Right ventricle myocardium superior (tissue), 1 donor: Measurements from ENCODE around the gene SLC24A2. TPM values are rescaled to one million over a fixed set of nuclear protein-coding genes. Genes with fewer than 3 reads are reported as not detected.
"Not testable (repeated sequence)": the region's sequence is repeated elsewhere in the genome, so short reads cannot be mapped to it uniquely, and the experiment has no call there.

Source experiments
- ATAC-seq: fragments of 200-7000 bp; cut with Tn5 transposase; one replicate; pipeline ENCODE4 v1.9.1; 2020; ENCODE audit warnings: mild to moderate bottlenecking; ENCODE audit not compliant: poor library complexity
- DNase-seq: peaks from one replicate; pipeline ENCODE4 v3.0.0-alpha.2; 2020
- intact Hi-C: fragments of 100-400 bp; cut with DNase I; formaldehyde crosslinking; loops from one replicate; pipeline ENCODE4 v1.11.2; 2022
- long read RNA-seq: library from polyadenylated mRNA; unstranded; transcript quantifications from one replicate; pipeline ENCODE4 v2.0.0, GENCODE V29; 2021
- total RNA-seq: library from RNA; stranded (reverse); fragmentation: NEBNext Ultra II Directional; extraction: Animal tissue kit (Norgen Biotek cat#: 25700); gene quantifications from one replicate; pipeline ENCODE4 v1.2.1, GENCODE V29; 2021
- donor health status: DM: no; HTN: yes; CAD: no; lungs with severe emphysema.

SLC24A2 gene
- total RNA-seq, result not detected
- long read RNA-seq, result 0 reads

DNA sequence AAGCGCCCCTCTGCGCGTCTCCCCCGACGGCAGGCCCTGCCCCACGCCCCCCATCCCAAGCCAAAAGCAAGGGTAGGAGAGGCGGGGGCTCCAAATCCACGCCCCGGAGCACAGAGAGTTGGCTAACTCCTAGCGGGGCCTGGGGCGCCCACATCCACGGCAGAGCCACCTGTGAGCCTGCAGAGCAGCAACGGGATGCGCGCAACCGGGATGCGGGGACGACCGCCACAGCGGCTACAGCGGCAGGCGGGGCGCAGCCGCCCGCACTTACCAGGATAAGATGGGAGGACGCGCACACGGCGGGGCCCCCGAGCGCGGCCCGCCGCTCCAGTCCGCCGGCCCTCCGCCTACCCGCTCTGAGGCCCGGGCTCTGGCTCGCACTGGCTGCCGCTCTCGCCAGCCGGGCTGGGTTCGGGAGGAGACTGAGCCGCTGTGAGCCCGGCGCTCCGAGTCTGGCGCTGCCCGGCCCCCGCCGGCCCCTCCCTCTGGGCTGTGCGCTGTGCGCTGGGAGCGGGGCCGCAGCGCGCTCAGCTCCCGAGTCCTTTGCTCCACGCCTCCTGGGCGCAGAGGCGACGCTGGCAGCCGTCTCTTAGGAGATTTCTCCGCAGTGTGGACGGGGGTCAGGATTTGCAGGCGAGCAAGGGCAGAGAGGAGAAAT lies at the start of gene SLC24A2:
TSS of gene SLC24A2 (minus strand) at position 424 of the 658 bp plus-strand sequence.
- no peak for DNase-seq
- ATAC-seq, result no peak

DNA sequence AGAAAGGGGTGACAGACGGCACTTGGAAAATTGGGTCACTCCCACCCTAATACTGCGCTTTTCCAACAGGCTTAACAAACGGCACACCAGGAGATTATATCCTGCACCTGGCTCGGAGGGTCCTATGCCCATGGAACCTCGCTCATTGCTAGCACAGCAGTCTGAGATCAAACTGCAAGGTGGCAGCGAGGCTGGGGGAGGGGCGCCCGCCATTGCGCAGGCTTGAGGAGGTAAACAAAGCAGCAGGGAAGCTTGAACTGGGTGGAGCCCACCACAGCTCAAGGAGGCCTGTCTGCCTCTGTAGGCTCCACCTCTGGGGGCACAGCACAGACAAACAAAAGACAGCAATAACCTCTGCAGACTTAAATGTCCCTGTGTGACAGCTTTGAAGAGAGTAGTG lies 44.5 kb upstream of the SLC24A2 start:
- intact Hi-C loops, DNase-seq, ATAC-seq: not testable (repeated sequence)

More for the DNA sequence above, at the start of gene SLC24A2:
- intact Hi-C loops, result no loop called here

DNA sequence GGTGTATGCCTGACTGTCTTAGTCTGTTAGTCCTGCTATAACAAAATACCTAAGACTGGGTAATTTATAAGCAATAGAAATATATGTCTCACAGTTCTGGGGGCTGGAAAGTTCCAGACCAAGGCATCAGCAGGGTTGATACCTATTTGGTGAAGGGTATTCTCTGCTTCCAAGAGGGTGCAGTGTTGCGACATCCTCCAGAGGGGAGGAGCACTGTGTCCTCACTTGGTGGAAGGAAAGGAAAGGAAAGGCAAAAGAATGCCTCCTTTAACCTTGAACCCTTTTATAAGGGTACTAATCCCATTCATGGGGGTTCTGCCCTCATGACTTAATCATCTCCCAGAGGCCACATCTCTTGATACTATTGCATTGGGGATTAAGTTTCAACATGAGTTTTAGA lies 42.0 kb upstream of the SLC24A2 start:
- no peak for ATAC-seq
- intact Hi-C loops, result no loop called here
- DNase-seq, result no peak

DNA sequence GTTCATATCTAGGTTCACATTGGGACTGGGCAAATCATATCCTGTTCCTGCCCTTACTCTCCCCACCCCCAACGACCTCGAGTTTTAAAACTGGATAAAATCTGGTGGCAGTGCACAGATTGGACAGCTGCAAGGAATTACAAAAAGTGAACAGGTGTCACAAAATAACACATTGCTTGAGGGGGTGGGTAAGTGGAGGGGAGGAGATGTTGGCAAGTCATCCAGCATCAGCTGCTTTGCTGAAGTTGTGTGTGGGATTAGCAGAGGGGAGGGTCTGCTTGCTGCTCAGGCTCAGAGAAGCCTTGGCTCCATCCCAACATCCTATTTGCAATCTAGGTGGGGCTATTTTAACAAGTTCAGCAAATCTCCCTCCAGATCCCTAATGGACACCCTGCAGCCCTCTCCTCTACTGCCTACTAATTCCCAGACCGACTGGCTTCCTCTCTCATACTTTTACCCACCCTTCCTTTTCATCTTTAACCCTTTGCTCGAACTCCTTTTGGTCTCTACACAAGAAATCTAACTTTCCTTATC lies 39.8 kb upstream of the SLC24A2 start:
- ATAC-seq (no peak), DNase-seq (no peak)
- intact Hi-C loops, result no loop called here

DNA sequence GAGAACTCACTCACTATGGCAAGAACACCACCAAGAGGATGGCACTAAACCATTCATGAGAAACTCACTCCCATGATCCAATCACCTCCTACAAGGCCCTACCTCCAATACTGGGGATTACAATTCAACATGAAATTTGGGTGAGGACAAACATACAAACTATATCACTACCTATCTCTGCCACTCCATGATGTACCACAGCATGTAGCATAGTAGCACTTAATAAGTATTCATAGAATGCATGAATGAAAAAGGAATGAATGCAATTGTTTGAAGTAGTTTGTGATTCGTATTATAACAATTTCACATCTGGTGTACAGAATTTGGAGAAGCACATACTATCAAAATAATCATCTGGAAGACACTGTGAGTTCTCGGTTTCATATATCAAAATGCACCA lies 27.9 kb upstream of the SLC24A2 start:
- intact Hi-C loops, result no loop called here
- DNase-seq (no peak), ATAC-seq (no peak)

DNA sequence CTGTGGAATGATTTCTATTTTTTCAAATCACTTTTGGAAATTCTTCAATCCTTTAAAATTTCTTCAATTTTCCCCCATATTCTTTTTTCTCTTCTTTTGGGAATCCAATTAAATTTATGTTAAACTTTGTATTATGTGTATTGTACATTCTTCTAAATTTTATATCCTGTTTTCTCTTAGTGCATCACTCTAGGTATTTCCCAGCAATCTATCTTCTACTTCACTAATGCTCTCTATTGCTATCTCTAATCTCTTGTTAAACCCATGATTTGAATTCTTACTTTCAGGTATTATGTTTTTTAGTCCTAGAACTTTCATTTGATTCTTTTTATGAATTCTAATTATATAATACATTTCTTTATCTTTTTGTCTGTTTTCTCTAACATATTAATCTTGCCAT lies 23.4 kb upstream of the SLC24A2 start:
- ATAC-seq (no peak), DNase-seq (no peak)
- intact Hi-C loops, result no loop called here

DNA sequence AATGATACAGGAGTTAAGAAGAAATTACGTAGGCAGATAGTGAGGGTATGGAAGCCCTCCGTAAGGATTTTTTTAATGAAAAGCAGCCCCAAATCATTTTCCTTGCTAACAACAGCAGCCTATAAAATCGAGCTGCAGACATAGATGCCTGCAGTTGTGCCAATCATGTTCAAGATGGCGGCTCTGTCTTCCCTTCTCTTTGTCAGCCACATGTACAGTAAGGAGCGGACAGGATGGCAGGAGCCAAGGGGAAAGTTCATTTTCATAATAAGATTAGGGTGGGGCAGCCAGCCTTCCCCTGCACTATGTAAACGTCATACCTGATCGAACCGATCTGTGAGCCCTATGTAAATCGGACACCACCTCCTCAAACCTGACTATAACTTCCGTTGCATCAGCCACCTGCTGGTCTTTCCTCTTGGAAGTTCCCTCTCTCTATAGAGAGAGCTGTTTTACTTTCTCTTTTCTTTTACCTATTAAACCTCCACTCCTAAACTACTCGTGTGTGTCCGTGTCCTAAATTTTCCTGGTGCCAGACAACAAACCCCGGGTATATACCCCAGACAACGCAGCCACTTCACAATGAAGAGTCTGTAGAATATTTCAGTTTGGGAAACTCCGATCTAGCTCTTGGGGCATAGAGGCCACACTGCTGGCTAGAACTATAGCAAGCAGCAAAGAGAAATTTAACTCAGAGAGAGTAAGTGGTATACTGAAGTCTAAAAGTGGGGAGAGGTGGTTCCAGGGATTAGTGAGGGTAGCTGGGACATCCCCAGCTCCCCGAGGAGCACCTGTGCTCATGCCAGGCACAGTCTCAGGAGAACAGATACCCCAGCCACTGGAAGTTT lies 20.8 kb upstream of the SLC24A2 start:
- ATAC-seq (no peak), DNase-seq (no peak)
- intact Hi-C loops, result no loop called here

DNA sequence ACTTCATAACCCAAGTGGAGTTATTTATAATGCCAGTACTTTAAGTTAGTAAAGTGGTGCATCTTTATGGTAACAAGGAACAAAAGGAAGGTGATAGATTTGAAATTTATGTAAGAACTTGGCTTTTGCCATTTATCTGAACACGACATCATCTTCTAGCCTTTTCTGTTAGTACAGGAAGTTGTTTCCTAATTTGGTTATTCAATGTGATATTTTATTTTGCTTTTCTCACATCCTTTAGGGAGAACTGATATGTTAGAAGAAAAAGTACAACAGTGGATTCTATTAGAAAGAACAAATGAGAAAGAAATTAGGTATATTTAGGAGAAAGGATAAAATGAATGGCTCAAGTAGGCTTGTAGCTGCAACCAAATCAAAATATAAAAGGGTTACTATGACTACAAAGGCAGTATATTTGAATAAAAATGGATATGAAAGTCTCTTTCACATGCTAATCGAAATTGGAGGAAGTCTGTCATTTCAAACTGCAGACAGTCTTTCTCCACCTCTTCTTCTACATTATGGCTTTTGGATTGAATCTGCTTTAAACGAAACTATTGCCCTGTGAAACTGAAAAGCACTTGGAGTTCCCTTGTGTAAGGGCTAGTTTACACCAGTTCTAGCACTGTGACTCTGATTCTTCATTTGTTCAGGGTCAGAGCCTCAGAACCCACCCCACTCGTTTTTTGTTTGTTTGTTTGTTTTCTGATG lies 18.5 kb upstream of the SLC24A2 start:
- no peak for ATAC-seq
- intact Hi-C loops, result no loop called here
- no peak for DNase-seq

DNA sequence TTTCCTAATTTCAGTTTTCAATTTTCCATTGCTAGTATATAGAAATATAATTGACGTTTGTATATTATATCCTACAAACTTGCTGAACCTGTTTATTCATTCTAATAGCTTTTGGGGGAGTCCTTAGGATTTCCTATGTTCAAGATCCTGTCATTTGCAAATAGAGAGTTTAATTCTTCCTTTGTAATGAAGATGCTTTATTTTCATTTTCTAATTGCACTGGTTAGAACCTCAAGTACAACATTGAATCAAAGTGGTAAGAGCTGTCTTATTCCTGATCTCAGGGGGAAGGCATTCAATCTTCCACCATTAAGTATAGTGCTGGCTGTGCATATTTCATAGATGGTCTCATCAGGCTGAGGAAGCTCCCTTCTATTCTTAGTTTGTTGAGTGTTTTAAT lies 15.6 kb upstream of the SLC24A2 start:
- DNase-seq (no peak), ATAC-seq (no peak)
- intact Hi-C loops, result no loop called here

DNA sequence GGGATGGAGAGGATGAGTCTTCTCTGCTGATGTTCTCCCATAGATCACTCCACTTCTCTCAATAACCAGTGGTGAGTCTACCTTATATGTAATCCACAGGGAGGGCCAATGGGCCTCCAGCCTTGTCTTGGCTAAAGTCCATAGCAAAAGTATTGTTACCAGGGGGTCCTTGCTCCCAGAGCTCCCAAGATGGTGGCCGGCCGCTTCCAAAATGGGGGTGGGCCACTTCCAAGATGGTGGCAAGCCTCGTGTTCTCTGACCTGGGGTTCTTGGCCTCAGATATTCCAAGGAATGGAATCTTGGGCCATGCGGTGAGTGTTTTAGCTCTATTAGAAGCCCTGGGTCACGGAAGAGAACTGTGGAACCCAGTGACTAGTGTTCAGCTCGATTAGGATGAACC lies 12.0 kb upstream of the SLC24A2 start:
- intact Hi-C loops, result no loop called here
- DNase-seq, result no peak
- no peak for ATAC-seq

DNA sequence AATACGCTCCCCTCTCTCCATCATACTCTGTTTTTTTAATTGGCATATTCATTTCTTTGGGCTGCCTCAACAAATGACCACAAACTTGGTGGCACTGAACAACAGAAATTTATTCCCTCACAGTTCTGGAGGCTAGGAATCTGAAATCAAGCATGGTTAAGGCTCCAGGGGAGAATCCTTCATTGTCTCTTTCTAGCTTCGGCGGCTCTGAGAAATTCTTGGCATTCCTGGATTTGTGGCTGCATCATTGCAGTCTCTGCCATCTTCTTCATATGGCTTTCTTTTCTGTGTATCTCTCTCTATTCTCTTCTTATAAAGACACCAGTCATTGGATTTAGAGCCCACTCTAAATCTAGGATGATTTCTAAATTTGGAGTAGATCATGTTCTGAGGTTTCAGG lies 10.9 kb upstream of the SLC24A2 start:
- ATAC-seq, result no peak
- DNase-seq, result no peak
- intact Hi-C loops, result no loop called here

DNA sequence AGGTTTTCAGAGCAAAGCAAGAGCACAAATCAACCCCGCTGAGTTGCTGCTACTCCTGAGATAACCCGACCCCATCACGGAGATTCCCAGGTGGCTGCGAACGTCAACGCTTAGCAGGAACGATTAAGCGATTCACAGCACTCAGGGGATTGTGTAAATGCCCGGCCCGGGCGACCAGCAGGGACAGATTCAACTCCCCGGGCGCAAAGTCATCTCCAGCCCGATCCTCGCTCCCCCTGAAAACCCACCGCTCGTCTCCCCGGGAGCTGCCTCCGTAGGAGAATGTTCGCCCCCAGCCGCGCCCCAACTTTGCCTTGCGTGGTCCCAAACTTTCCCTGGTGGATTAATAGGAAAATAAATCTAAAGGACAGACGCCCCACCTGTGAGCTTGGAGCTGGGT lies 685 bp downstream of the SLC24A2 start:
- intact Hi-C loops, result no loop called here
- ATAC-seq, result no peak

DNA sequence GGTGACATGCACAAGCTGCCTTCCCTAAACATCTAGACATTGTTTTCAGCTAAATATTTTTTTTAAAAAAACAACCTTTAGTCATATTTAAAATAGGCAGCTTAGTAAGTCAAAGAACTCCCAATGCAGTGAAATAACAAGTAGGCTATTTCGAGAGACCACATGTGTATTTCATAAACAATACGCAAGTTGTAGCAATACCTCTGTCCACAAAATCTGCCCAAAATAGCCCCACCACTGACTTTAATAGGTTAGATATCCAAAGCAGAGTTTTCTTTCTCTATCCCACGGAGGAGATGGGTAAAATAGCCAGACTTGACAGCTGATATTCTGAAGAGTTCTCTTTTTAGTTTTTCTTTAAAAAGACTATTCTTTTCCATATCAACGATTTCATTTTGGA lies 1.2 kb downstream of the SLC24A2 start:
- DNase-seq (no peak), ATAC-seq (no peak)
- intact Hi-C loops, result no loop called here

More for the DNA sequence above, 685 bp downstream of the SLC24A2 start:
- DNase-seq, result no peak

DNA sequence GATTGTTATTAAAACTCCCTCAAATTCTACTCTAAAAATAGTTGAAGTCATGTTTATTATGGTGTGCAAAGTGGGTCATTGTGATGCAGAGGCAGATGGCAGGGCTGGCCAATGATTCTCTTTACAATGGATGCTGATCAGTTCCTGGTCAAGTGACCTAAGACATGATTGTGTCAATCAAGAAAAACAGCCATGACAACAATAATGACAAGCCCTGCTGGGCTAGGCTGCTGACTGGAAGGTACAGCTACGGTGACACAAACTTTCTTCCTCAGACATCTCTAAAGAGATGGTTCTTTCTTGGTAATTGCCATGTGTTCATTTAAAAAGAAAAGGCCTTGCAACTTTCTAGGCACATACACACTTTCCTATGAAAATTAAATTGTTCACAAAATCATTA lies 3.6 kb downstream of the SLC24A2 start:
- intact Hi-C loops, result no loop called here
- DNase-seq (no peak), ATAC-seq (no peak)

DNA sequence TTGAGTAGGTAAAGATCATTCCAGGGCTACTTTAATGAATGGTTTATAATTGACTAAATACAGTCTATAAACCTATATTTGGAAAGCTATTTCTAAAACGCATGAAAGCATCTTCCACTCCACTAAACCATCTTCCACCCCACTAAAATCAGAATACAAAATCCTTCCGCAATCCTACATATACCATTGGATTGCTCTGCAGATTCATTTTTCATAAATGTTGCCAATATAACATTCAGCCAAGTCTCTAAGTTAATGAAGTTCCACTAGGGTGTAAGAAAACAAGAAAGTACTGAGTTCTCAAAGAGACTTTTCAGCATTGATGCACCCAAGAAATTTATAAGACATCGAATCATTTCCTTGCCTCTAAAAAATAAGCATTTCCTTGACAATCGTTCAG lies 4.7 kb downstream of the SLC24A2 start:
- intact Hi-C loops, result no loop called here
- DNase-seq, result no peak
- ATAC-seq, result no peak

DNA sequence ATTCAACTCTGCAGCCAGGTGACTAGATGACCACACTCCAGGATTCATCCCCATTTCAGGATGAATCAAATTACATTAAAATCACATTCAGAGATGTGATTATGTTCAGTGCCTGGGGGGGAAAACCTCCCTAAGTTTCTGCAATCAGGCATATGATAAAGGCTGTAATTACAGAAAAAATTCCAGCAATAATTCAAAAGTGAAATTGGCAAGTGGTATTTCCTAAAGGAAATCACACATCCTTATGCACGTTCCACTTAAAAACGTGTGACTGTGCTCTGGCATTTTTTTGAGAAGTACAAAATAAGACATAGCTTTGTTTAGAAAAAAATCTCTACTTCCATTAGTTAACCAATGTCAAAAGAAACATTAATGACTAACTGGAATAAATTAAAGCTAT lies 5.3 kb downstream of the SLC24A2 start:
- ATAC-seq (no peak), DNase-seq (no peak)

DNA sequence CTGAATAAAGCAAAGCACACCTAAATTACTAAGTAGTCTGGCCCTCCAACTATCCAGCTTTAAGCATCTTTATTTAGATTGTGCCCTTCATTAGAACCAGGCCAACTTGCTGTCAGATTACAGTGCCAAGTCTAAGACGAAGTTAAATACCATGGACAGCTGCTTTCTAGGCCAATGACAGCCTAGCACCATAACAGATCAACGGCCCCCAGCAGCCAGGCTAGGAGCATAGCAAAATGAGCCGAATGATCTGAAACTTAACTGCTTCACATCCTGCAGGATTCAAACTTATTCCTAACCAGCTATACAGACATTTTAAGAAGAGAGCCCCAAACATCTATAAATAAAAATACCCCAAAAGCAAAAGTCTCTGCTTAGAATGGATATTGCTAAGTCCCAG lies 6.8 kb downstream of the SLC24A2 start:
- intact Hi-C loops, result no loop called here
- DNase-seq, result no peak
- ATAC-seq, result no peak

More for the DNA sequence above, 5.3 kb downstream of the SLC24A2 start:
- intact Hi-C loops, result no loop called here

DNA sequence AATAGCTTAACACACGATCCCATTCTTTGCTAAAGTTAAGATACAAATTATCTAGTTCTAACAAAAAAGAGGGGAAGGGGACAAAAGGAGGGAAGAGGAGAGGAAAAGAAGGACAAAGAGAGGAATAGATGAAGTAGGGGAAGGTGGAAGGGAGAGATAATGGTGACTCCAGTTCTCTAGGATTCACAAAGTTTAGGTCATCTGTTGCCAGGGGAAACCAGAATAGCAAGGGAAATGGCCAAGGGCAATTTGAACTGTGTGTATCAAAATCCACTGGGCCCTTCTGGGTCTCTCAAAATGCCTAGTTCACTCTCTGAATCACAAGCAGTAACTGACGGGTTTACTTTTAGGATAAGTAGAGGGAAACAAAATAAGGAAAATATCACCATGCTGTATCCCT lies 7.6 kb downstream of the SLC24A2 start:
- ATAC-seq, result no peak
- intact Hi-C loops, result no loop called here
- DNase-seq, result no peak

DNA sequence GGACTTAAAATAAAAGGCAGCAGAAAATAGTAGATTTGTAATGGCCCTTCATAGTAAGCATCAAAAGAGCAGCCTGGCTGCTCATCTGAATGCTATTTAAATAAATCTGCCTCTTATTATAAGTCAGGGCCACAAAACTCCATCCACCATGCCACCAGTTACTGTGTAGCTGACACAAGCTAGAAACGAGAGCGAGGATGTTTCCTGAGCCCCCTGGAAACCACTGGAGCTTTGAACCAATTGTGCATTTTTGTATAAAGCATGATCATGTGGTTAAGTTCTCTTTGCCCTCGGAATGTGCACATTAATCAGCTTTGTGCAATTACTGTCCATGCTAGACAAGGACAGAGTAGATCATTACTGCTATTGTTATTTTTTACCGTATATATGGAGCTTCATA lies 17.4 kb downstream of the SLC24A2 start:
- no peak for DNase-seq

More for the DNA sequence above, 17.4 kb downstream of the SLC24A2 start:
- no peak for ATAC-seq
- intact Hi-C loops, result no loop called here
